Activated naive CD8-positive, alpha-beta T cell treated with anti-CD3 and anti-CD28 coated beads, Interleukin-2, amount 10 ng/mL, durations not matched to agents 7 days and 5 days (primary cell): ENCODE measurements around the gene CCDC116. TPM values are rescaled to one million over a fixed set of nuclear protein-coding genes. Genes with fewer than 3 reads are reported as not detected.
A peak's percentile ranks its signal among the peaks of the same experiment; 100 is the strongest.

ENCODE experiments used
- ATAC-seq: fragments of 150-1000 bp; cut with Tn5 transposase; one replicate; pipeline ENCODE4 v1.10.0; 2021; ENCODE audit warnings: low read depth, moderate library complexity
- POLR2A ChIA-PET: fragments of 350-600 bp; sonication (Branson Sonifier 250); formaldehyde crosslinking; loops from one replicate; lab custom pipeline; 2021; ENCODE audit warnings: antibody characterized with exemption; lab: Charles Lee
- DNase-seq: peaks from one replicate; pipeline ENCODE4 v3.0.0; 2021
- H3K27ac Mint-ChIP-seq: one replicate; pipeline ENCODE4 v1.8.0; 2022; ENCODE audit warnings: mild to moderate bottlenecking, mixed read lengths
- H3K27me3 Mint-ChIP-seq: one replicate; pipeline ENCODE4 v1.8.0; 2022; ENCODE audit warnings: mild to moderate bottlenecking, moderate library complexity, mixed read lengths
- H3K36me3 Mint-ChIP-seq: one replicate; pipeline ENCODE4 v1.8.0; 2021; ENCODE audit warnings: mild to moderate bottlenecking, mixed read lengths
- H3K4me1 Mint-ChIP-seq: one replicate; pipeline ENCODE4 v1.8.0; 2021; ENCODE audit warnings: mixed read lengths
- H3K4me3 Mint-ChIP-seq: one replicate; pipeline ENCODE4 v1.8.0; 2022; ENCODE audit warnings: mild to moderate bottlenecking, moderate library complexity, mixed read lengths
- H3K9me3 Mint-ChIP-seq: one replicate; pipeline ENCODE4 v1.8.0; 2021; ENCODE audit warnings: mixed read lengths
- microRNA-seq: library from miRNA; unstranded; fragments of <30 nt; microRNA quantifications from one replicate; pipeline ENCODE4 v1.2.0, GENCODE V29; 2022
- total RNA-seq, 2 experiments: library from RNA; stranded (reverse); gene quantifications; one replicate each; pipeline ENCODE4 v1.2.3, GENCODE V29; 2021

The CCDC116 gene
- total RNA-seq, 2 experiments from 2014 or later, result 0.50 to 0.79 TPM

DNA sequence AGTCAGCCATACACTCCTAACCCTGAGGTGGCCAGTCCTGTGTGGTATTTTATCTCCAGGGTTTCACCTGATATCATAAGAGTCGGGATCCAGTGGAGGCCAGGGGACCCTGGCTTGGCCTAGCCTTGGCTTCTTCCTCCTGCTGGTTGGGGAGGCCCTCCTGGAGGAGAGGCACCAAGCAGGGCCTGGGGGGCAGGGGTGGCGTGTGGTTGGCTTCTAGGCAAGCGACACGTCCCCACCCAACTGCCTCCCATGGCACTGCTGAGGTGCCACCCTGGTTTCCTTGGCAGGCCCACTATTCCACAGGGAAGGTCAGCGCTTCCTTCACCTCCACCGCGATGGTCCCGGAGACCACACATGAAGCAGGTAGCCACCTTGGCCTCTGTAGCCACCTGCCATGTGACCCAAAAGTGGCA lies 53.6 kb downstream of the CCDC116 start:
- DNase-seq, result no peak

More for the DNA sequence above, 53.6 kb downstream of the CCDC116 start:
- POLR2A ChIA-PET, result no interaction called here
- no peak overlapping the region for H3K27ac Mint-ChIP-seq
- H3K27me3 Mint-ChIP-seq, result no peaks in the 10 kb centered on the region
- ATAC-seq, result no peak
- peaks cover 10% of the 10 kb centered on the region for H3K36me3 Mint-ChIP-seq
- H3K4me3 Mint-ChIP-seq, result no peak overlapping the region
- no peaks in the 10 kb centered on the region for H3K9me3 Mint-ChIP-seq
- peaks cover 10% of the 10 kb centered on the region for H3K4me1 Mint-ChIP-seq

Small RNA genes lying within 50 kb of the gene (microRNA-seq; reads per million reads assigned to microRNA genes)
- 2,104 reads per million, percentile 85 among the genes with 10 or more reads in this experiment for gene MIR130B
- gene MIR301B, result 7.7 reads per million, percentile 6 among the genes with 10 or more reads in this experiment

Other genes with a start within 250 kb of the CCDC116 start
- gene RIMBP3B, start 249.0 kb upstream of the CCDC116 start, total RNA-seq, result 1 to 10 TPM in 1 of 2 experiments, under 1 TPM in 1; 0.89 to 1.1 TPM
- gene HIC2, start 215.4 kb upstream of the CCDC116 start, total RNA-seq, result 1 to 10 TPM; 6.8 to 7.0 TPM
- gene TMEM191C, start 165.4 kb upstream of the CCDC116 start, total RNA-seq, result 1 to 10 TPM; 5.1 to 5.4 TPM
- gene RIMBP3C, start 81.3 kb upstream of the CCDC116 start, total RNA-seq, result 1 to 10 TPM; 1.0 to 1.1 TPM
- gene UBE2L3, start 65.0 kb upstream of the CCDC116 start, total RNA-seq, result 10 to 100 TPM; 49.3 to 51.5 TPM
- 10 to 100 TPM; 45.3 to 46.7 TPM for gene YDJC, start 2.7 kb upstream of the CCDC116 start, total RNA-seq
- 10 to 100 TPM; 36.0 to 39.7 TPM for gene SDF2L1, start 9.5 kb downstream of the CCDC116 start, total RNA-seq
- gene PPIL2, start 33.3 kb downstream of the CCDC116 start, total RNA-seq, result 10 to 100 TPM; 67.0 to 73.1 TPM
- gene YPEL1, start 103.0 kb downstream of the CCDC116 start, total RNA-seq, result 10 to 100 TPM; 14.7 to 14.9 TPM
- 100 to 1,000 TPM; 126 to 131 TPM for gene MAPK1, start 234.9 kb downstream of the CCDC116 start, total RNA-seq